ENCODE results near the gene PRR13. TPM values are rescaled to one million over a fixed set of nuclear protein-coding genes. Genes with fewer than 3 reads are reported as not detected.
"Not testable (repeated sequence)": the region's sequence is repeated elsewhere in the genome, so short reads cannot be mapped to it uniquely, and the experiment has no call there.

PRR13 gene
- total and polyA plus RNA-seq, 4 donors: 59.0 to 336 (median 168) TPM

GRCh38 chr12:53419756-53420155 lies 21.8 kb upstream of the PRR13 start:
- DNase-seq: peak in 1 of 3 donors; percentile 25
- Histone ChIP-seq H3K36me3 (ENCODE audit: control insufficient read depth in 4 of 4, insufficient read depth in 4 of 4, low read length in 4 of 4) (no peaks in the 10 kb centered on the region), H3K27me3 (ENCODE audit: control insufficient read depth in 3 of 3, insufficient read depth in 3 of 3, low read length in 2 of 3) (no peaks in the 10 kb centered on the region), H3K4me1 (ENCODE audit: control insufficient read depth in 5 of 5, insufficient read depth in 5 of 5, low read length in 5 of 5) (peaks cover 0 to 17% (median 7%) of the 10 kb centered on the region in 5 donors), H3K9me3 (ENCODE audit: control insufficient read depth in 4 of 4, insufficient read depth in 3 of 4, low read length in 3 of 4) (peaks cover 0 to 2% (median 0%) of the 10 kb centered on the region in 4 donors), H3K27ac (ENCODE audit: low read depth in 1 of 2, low read length in 1 of 2) (no peak overlapping the region), H3K4me3 (no peak overlapping the region), H3K9ac (ENCODE audit: insufficient read depth in 1 of 2, low read length in 2 of 2) (no peak overlapping the region)
- WGBS, 2 donors: 72 to 88% methylated on average over 2 of the region's 2 CpGs
- no peak for TF ChIP-seq CTCF (IDR thresholded peaks at IDR 0.05; ENCODE audit: control extremely low read depth, extremely low read depth)
- ATAC-seq (ENCODE audit: insufficient read depth, low FRiP score): no peak

DNA sequence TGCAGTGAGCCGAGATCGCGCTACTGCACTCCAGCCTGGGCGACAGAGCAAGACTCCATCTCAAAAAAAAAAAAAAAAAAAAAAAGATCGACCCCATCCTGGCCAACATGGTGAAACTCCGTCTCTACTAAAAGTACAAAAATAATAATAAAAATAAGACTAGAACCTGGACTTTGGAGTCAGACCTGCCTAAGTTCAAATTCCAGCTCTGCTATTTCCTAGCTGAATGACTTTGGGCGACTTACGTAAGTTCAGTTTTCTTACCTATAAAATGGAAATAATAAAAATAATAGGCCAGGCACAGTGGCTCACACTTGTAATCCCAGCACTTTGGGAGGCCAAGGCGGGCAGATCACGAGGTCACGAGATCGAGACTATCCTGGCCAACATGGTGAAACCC lies 19.3 kb upstream of the PRR13 start:
- H3K9ac ChIP-seq (ENCODE audit: insufficient read depth in 1 of 2, low read length in 2 of 2); H3K9me3 ChIP-seq (ENCODE audit: control insufficient read depth in 4 of 4, insufficient read depth in 3 of 4, low read length in 3 of 4); H3K4me3 ChIP-seq; ATAC-seq (ENCODE audit: insufficient read depth, low FRiP score); H3K36me3 ChIP-seq (ENCODE audit: control insufficient read depth in 4 of 4, insufficient read depth in 4 of 4, low read length in 4 of 4); DNase-seq; H3K27ac ChIP-seq (ENCODE audit: low read depth in 1 of 2, low read length in 1 of 2); H3K4me1 ChIP-seq (ENCODE audit: control insufficient read depth in 5 of 5, insufficient read depth in 5 of 5, low read length in 5 of 5); H3K27me3 ChIP-seq (ENCODE audit: control insufficient read depth in 3 of 3, insufficient read depth in 3 of 3, low read length in 2 of 3): not testable (repeated sequence)
- WGBS, 2 donors: 94 to 97% methylated on average over 12 of the region's 12 CpGs

GRCh38 chr12:53423597-53423996 lies 17.9 kb upstream of the PRR13 start, which contains the start of gene AMHR2:
Gene AMHR2 (plus strand): TSS chr12:53423855. CDS start chr12:53423935, 80 bp downstream.
- no peaks in the 10 kb centered on the region for H3K27me3 ChIP-seq (ENCODE audit: control insufficient read depth in 3 of 3, insufficient read depth in 3 of 3, low read length in 2 of 3)
- ATAC-seq (ENCODE audit: insufficient read depth, low FRiP score) (no peak), DNase-seq (no peak)
- H3K4me1 ChIP-seq (ENCODE audit: control insufficient read depth in 5 of 5, insufficient read depth in 5 of 5, low read length in 5 of 5): peaks cover 0 to 6% (median 0%) of the 10 kb centered on the region in 5 donors
- H3K9me3 ChIP-seq (ENCODE audit: control insufficient read depth in 4 of 4, insufficient read depth in 3 of 4, low read length in 3 of 4): peaks cover 0 to 2% (median 0%) of the 10 kb centered on the region in 4 donors
- H3K4me3 ChIP-seq: no peak within 1 kb of the TSS
- WGBS, 2 donors: 100% methylated on average over 1 of the region's 1 CpG
- no peak for TF ChIP-seq CTCF (IDR thresholded peaks at IDR 0.05; ENCODE audit: control extremely low read depth, extremely low read depth)
- no peaks in the 10 kb centered on the region for H3K36me3 ChIP-seq (ENCODE audit: control insufficient read depth in 4 of 4, insufficient read depth in 4 of 4, low read length in 4 of 4)
- H3K27ac ChIP-seq (ENCODE audit: low read depth in 1 of 2, low read length in 1 of 2): no peak within 1 kb of the TSS
- H3K9ac ChIP-seq (ENCODE audit: insufficient read depth in 1 of 2, low read length in 2 of 2): no peak within 1 kb of the TSS

DNA sequence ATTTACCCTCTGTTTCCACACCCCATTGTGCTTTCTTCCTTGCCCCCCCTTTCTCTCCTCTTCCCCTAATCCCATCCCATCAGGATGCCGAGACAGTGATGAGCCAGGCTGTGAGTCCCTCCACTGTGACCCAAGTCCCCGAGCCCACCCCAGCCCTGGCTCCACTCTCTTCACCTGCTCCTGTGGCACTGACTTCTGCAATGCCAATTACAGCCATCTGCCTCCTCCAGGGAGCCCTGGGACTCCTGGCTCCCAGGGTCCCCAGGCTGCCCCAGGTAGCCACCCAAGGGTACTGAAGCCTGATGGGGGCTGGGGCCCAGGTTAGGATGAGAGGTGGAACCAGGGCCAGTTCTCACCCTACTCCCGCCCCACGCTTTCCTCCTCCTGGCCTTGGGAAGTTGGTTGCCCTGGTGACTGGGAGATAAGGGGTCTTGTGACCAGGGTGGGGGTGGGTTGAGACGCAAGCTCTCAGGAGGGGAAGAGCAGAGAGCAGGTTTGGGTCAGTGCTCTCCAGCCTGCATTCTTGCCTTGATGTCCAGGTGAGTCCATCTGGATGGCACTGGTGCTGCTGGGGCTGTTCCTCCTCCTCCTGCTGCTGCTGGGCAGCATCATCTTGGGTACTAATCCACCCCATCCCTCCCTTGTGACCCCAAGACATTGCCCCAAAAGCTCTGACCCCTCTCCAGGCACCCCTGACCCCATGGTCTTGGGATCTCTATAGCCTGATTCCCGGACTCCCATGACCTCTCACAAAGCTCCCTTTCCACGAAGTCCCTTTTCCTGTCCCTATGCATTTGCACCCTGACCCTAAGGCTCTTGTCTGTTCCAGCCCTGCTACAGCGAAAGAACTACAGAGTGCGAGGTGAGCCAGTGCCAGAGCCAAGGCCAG lies 16.7 kb upstream of the PRR13 start:
- 83% methylated on average over 9 of the region's 9 CpGs for WGBS, 2 donors
- DNase-seq (peak in 2 of 3 donors; percentile 30 to 66), ATAC-seq (ENCODE audit: insufficient read depth, low FRiP score) (no peak)
- Histone ChIP-seq H3K9me3 (ENCODE audit: control insufficient read depth in 4 of 4, insufficient read depth in 3 of 4, low read length in 3 of 4) (peaks cover 0 to 2% (median 0%) of the 10 kb centered on the region in 4 donors), H3K9ac (ENCODE audit: insufficient read depth in 1 of 2, low read length in 2 of 2) (no peak overlapping the region), H3K4me1 (ENCODE audit: control insufficient read depth in 5 of 5, insufficient read depth in 5 of 5, low read length in 5 of 5) (peaks cover 0 to 6% (median 0%) of the 10 kb centered on the region in 5 donors), H3K27me3 (ENCODE audit: control insufficient read depth in 3 of 3, insufficient read depth in 3 of 3, low read length in 2 of 3) (no peaks in the 10 kb centered on the region), H3K4me3 (no peak overlapping the region), H3K27ac (ENCODE audit: low read depth in 1 of 2, low read length in 1 of 2) (no peak overlapping the region), H3K36me3 (ENCODE audit: control insufficient read depth in 4 of 4, insufficient read depth in 4 of 4, low read length in 4 of 4) (no peaks in the 10 kb centered on the region)
- TF ChIP-seq CTCF (IDR thresholded peaks at IDR 0.05; ENCODE audit: control extremely low read depth, extremely low read depth): no peak
